GM12874 (cell line): Measurements from ENCODE around the gene TNIP1.

Source experiments
- TF ChIP-seq, protein P1 (sequence below): IDR thresholded peaks from 2 replicates; pipeline ENCODE4 v1.5.1; 2011; ENCODE audit warnings: low read depth, mild to moderate bottlenecking, control low read depth, low read length, moderate library complexity; ENCODE audit not compliant: insufficient read depth

TNIP1 gene

DNA sequence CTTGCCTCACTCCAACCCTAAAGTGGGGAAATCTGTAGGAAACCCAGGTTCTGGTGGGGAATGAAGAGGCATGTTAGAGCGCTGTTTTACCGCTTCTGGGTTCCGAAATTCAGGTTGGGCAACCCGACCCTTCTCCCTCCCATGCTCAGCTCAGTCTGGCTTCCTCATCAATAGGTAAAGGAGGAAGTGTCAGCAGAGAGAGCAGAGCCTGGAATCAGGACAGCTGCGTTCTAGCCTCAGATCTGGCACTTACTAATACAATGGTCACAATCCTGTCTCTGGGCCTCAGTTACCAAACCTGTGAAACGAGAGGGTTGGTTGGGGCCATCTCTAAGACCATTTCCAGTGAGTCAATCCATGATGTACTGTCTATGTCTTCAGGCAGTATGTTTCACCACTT, 16.2 kb upstream of the TNIP1 start:
- TF ChIP-seq, protein P1, sequence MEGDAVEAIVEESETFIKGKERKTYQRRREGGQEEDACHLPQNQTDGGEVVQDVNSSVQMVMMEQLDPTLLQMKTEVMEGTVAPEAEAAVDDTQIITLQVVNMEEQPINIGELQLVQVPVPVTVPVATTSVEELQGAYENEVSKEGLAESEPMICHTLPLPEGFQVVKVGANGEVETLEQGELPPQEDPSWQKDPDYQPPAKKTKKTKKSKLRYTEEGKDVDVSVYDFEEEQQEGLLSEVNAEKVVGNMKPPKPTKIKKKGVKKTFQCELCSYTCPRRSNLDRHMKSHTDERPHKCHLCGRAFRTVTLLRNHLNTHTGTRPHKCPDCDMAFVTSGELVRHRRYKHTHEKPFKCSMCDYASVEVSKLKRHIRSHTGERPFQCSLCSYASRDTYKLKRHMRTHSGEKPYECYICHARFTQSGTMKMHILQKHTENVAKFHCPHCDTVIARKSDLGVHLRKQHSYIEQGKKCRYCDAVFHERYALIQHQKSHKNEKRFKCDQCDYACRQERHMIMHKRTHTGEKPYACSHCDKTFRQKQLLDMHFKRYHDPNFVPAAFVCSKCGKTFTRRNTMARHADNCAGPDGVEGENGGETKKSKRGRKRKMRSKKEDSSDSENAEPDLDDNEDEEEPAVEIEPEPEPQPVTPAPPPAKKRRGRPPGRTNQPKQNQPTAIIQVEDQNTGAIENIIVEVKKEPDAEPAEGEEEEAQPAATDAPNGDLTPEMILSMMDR: no peak

DNA sequence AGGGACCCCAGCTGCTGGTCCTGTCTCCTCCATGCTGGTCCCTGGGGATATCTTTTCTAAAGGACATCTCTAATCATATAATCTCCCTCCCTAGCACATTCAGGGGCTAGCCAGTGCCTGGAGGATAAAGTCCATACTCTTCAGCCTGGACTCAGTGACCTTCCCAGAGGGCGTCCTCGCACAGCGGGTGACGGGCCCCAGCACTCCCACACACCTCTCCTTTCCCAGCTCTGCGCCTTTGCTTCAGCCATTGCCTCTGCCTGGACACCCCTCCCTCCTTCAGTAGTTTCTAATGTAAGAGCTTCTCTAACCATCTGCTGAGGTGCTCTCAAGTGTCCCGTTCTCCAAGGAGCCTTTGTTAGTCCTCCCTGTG, 15.2 kb upstream of the TNIP1 start:
- TF ChIP-seq, protein P1: no peak

GRCh38 chr5:151095341-151096000, 14.6 kb upstream of the TNIP1 start:
- TF ChIP-seq, protein P1: no peak

DNA sequence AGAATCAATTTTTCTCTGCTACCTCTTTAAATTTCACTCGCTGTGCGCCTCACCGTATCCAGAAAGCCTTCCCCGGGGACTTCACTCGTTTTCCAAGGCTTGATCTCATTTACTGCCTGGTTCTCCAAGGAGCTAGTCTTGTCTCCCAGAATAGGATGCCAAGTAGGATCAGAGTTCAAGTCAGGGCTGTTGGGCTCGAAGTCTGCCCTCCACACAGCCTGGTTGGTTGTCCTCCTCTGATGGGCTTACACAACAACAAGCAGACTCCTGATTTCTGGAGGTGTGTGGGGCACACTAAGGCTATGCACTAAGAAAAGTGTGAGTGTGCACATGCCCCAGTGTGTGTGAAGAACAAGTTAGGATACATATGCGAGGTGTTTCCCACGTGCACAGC, 14.0 kb upstream of the TNIP1 start:
- TF ChIP-seq, protein P1: no peak

DNA sequence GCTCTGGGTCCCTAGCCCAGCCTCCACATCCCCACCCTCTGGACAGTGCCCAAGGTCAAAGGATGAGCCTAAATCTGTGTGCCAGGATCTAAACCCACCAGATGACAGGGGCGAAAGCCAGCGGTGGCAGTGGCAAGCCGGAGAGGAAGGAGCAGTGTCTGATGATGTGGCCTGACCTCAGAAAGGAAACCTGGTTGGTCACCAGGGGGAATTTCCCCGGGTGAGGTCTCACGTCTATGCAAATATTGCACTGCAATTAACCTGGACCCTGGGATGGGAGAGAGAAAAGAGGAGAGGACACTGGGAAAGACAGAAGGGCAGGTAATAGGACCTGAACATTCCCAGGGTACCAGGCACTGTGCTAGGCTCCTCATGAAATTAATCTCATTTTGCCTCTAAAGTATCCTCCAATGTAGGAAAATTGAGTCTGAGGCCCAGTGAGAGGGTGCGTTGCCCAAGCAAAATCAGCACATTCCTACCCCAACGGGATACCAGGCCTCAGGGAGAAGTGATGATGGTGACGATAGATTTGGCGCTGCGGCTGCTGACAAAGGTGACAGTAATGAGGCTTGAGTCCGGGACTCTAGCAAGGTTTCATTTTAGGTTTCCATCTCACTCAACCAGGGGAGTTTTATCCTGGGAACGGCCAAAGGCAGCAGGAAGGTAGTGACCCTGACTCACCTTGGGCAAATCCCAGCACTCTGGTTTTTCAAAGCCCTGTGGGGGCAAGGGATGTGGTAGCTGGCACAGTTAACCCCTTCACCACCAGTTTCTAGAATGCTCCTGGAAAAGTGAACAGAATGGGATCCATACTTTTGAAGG, 13.4 kb upstream of the TNIP1 start:
- TF ChIP-seq, protein P1: no peak

- TF ChIP-seq, protein P1: peak; percentile 9; the same call in 1 of the 2 replicates
Observed at GRCh38 chr5:151093476-151093889, 12.6 kb upstream of the TNIP1 start.

- TF ChIP-seq, protein P1: no peak
Observed at GRCh38 chr5:151092762-151093161, 11.9 kb upstream of the TNIP1 start.
